ENCODE data around the gene SLC1A1. TPM values are rescaled to one million over a fixed set of nuclear protein-coding genes. Genes with fewer than 3 reads are reported as not detected.
"Not testable (repeated sequence)": the region's sequence is repeated elsewhere in the genome, so short reads cannot be mapped to it uniquely, and the experiment has no call there.

Gene SLC1A1
- total RNA-seq, 1 donor from 2014 or later = 0.59 TPM

- intact Hi-C loops (cut with DNase I) = no loop called here
- no peak for DNase-seq (ENCODE audit: low spot score)
These were observed 110.1 kb downstream of the SLC1A1 start for GRCh38 chr9:4600368-4600767.

DNA sequence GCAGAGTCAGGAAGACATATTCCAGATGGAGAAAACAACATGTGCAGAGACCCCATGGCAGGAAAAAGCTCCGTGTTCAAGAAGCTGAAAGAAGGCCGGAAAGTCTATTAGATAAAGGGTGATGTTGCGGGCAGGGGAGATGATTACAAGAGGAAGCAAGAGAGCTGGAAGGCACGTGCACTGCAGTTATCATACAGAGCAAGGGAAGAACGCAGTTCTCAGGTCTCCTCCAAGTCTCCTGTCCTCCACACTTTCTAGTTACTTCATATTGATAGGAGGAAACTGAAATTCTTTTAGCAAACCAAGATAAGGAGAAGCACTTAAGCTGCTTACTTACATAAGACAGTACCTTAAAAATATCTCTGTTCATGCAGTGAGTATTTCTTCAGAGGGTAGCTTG lies 113.6 kb downstream of the SLC1A1 start:
- no peak for DNase-seq (ENCODE audit: low spot score)
- intact Hi-C loops (cut with DNase I) = no loop called here

GRCh38 chr9:4604678-4605095 lies 114.4 kb downstream of the SLC1A1 start:
- intact Hi-C loops (cut with DNase I) = no loop called here
- DNase-seq (ENCODE audit: low spot score) = no peak

- intact Hi-C loops (cut with DNase I); DNase-seq (ENCODE audit: low spot score): not testable (repeated sequence)
These were observed 115.8 kb downstream of the SLC1A1 start for GRCh38 chr9:4606033-4606432.

GRCh38 chr9:4614627-4615026 lies 124.4 kb downstream of the SLC1A1 start:
- intact Hi-C loops (cut with DNase I) = no loop called here
- DNase-seq (ENCODE audit: low spot score) = no peak

DNA sequence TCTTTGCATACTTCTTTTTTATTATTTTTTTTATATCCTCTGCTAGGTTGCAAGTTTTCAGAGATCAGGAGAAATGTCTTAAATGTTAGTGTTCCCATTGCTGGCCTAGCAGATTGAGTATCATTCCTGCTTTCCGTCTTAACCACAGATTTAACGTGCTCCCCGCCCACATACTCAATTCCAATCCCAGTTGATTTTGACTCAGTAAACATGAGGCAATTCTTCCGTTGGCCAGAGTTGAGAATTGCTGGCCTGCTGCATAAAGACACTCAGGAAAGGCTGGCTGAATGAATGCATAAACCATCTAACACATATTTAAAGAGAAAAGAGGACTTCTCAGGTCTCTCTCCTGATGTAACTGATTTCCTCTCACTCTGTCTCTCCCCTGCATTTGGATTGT lies 125.0 kb downstream of the SLC1A1 start:
- DNase-seq (ENCODE audit: low spot score) = no peak

DNA sequence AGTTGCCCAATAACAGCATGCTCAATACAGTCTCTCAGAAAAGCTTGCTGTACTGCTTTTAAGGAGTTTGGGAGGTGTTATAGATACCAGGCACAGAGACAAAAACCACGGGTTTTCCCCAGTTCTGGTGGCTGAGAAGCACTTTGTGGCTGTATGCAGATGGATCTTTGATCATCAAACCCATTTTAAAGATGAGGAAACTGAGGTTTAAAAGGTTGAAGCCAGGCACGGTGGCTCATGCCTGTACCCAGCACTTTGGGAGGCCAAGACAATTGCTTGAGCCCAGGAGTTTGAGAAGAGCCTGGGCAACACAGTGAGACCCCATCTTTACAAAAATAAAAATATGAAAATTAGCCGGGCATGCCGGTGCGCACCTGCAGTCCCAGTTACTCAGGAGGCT lies 125.5 kb downstream of the SLC1A1 start:
- DNase-seq (ENCODE audit: low spot score) = no peak
- intact Hi-C loops (cut with DNase I) = no loop called here

More for the DNA sequence above, 125.0 kb downstream of the SLC1A1 start:
- intact Hi-C loops (cut with DNase I) = no loop called here

GRCh38 chr9:4617752-4618151 lies 127.5 kb downstream of the SLC1A1 start:
- DNase-seq (ENCODE audit: low spot score) = no peak
- intact Hi-C loops (cut with DNase I) = no loop called here

- no peak for DNase-seq (ENCODE audit: low spot score)
- intact Hi-C loops (cut with DNase I) = no loop called here
These were observed 128.4 kb downstream of the SLC1A1 start for GRCh38 chr9:4618700-4619099.

- intact Hi-C loops (cut with DNase I) = no loop called here
These were observed 129.9 kb downstream of the SLC1A1 start for GRCh38 chr9:4620057-4620765.

GRCh38 chr9:4620881-4621555 lies 130.8 kb downstream of the SLC1A1 start:
- DNase-seq (ENCODE audit: low spot score) = no peak
- intact Hi-C loops (cut with DNase I) = no loop called here

More at GRCh38 chr9:4620057-4620765, 129.9 kb downstream of the SLC1A1 start:
- DNase-seq (ENCODE audit: low spot score) = no peak

DNA sequence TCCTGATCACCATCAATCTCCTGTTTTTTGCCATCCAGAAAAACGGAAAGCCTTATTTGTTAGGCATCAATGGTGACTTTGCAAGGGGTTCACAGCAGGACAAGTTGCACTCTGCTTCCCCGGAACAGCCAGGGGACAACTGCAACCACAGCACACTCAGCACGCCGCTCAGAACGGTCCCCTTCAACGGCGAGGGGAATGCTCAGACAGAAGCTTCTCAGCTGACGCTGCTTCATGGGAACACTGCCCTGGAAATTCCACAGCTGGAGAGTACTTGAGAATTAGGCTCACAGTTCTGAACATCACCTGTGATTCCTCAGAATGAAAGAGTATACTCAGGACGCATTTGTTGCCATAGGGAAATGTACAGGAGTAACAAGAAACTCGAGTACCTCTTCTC lies 131.7 kb downstream of the SLC1A1 start:
- no peak for DNase-seq (ENCODE audit: low spot score)
- intact Hi-C loops (cut with DNase I) = no loop called here

GRCh38 chr9:4630836-4631235 lies 140.6 kb downstream of the SLC1A1 start:
- intact Hi-C loops (cut with DNase I) = no loop called here
- DNase-seq (ENCODE audit: low spot score) = no peak

Other genes starting within 250 kb of the SLC1A1 start
- 4.7 TPM for gene GLIS3, start 190.4 kb upstream of the SLC1A1 start, total RNA-seq
- 2.7 TPM for gene PLPP6, start 171.8 kb downstream of the SLC1A1 start, total RNA-seq
- 2.4 TPM for gene SPATA6L, start 176.0 kb downstream of the SLC1A1 start, total RNA-seq
- 43.0 TPM for gene CDC37L1, start 189.1 kb downstream of the SLC1A1 start, total RNA-seq

Data from cardiac septum (tissue), 1 donor.